Measurements from ENCODE around the gene MMP17. TPM values are rescaled to one million over a fixed set of nuclear protein-coding genes. Genes with fewer than 3 reads are reported as not detected.
A peak's percentile ranks its signal among the peaks of the same experiment; 100 is the strongest.

Gene MMP17
- total and polyA plus RNA-seq, 9 donors, result 0.78 to 15.6 (median 13.3) TPM

DNA sequence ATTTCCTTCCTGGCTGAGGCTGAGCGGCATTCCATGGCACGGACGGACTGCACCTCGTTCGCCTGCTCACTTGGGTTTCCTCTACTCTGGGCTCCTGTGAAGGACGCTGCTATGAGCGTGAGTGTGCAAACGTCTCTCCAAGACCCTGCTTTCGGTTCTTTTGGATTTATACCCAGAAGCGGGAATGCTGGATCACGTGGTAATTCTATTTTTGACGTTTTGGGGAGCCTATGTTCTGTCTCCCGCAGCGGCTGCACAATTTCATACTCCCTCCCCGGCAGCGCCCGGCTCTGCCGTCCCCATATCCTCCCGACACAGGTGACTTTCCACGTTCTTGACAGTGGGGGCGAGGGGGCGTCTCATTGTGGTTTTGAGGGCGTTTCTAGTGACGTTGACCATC, 20.6 kb downstream of the MMP17 start:
- Histone ChIP-seq H3K27me3 (no peaks in the 10 kb centered on the region), H3K4me3 (no peak overlapping the region), H3K36me3 (no peaks in the 10 kb centered on the region), H3K27ac (no peak overlapping the region), H3K4me1 (ENCODE audit: insufficient read depth) (no peaks in the 10 kb centered on the region), H3K9me3 (no peaks in the 10 kb centered on the region)
- no peak for DNase-seq
- 84 to 88% (median 86%) methylated on average over 24 of the region's 24 CpGs for WGBS, 3 donors
- intact Hi-C loops (cut with DNase I), result no loop called here
- TF ChIP-seq EP300 (IDR thresholded peaks at IDR 0.05), result no peak
- TF ChIP-seq POLR2A (IDR thresholded peaks at IDR 0.05), result no peak
- TF ChIP-seq, protein P1, sequence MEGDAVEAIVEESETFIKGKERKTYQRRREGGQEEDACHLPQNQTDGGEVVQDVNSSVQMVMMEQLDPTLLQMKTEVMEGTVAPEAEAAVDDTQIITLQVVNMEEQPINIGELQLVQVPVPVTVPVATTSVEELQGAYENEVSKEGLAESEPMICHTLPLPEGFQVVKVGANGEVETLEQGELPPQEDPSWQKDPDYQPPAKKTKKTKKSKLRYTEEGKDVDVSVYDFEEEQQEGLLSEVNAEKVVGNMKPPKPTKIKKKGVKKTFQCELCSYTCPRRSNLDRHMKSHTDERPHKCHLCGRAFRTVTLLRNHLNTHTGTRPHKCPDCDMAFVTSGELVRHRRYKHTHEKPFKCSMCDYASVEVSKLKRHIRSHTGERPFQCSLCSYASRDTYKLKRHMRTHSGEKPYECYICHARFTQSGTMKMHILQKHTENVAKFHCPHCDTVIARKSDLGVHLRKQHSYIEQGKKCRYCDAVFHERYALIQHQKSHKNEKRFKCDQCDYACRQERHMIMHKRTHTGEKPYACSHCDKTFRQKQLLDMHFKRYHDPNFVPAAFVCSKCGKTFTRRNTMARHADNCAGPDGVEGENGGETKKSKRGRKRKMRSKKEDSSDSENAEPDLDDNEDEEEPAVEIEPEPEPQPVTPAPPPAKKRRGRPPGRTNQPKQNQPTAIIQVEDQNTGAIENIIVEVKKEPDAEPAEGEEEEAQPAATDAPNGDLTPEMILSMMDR (IDR thresholded peaks at IDR 0.05), result no peak

DNA sequence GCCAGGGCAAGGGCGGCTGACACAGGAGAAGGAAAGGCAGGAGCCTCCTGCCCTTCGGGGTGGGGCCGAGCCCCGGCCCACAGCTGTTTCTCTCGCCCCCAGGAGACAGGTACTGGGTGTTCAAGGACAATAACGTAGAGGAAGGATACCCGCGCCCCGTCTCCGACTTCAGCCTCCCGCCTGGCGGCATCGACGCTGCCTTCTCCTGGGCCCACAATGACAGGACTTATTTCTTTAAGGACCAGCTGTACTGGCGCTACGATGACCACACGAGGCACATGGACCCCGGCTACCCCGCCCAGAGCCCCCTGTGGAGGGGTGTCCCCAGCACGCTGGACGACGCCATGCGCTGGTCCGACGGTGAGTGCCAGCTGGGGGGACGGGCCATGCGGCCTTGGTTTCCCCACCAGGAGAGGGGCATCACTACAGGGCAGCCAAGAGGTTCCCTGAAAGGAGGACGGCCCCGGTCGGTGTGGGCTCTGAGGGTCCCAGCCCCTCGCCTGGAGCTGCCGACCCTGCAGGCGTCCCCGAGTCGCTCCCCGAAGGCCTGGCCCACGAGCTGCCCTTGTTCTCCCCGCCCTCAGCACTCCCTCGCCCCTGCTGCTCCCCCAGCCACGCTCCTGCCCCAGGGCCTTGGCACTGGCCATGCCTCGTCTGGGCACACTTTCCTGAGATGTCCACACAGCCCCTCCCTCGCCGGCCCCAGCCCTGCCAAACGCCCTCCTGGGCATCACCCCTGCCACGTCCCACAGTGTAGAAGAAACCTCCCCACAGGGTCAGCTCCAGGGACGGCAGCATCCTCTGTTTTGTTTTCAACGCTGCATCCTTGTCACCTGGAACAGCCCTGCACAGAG, 21.7 kb downstream of the MMP17 start:
- Histone ChIP-seq H3K27ac (no peak overlapping the region), H3K4me3 (no peak overlapping the region), H3K27me3 (no peaks in the 10 kb centered on the region), H3K9me3 (no peaks in the 10 kb centered on the region), H3K4me1 (ENCODE audit: insufficient read depth) (no peaks in the 10 kb centered on the region), H3K36me3 (no peaks in the 10 kb centered on the region)
- DNase-seq, result no peak
- intact Hi-C loops (cut with DNase I), result no loop called here
- 89 to 93% (median 91%) methylated on average over 47 of the region's 47 CpGs for WGBS, 3 donors
- TF ChIP-seq, protein P1 (IDR thresholded peaks at IDR 0.05), result no peak
- TF ChIP-seq POLR2A (IDR thresholded peaks at IDR 0.05), result no peak
- no peak for TF ChIP-seq EP300 (IDR thresholded peaks at IDR 0.05)

DNA sequence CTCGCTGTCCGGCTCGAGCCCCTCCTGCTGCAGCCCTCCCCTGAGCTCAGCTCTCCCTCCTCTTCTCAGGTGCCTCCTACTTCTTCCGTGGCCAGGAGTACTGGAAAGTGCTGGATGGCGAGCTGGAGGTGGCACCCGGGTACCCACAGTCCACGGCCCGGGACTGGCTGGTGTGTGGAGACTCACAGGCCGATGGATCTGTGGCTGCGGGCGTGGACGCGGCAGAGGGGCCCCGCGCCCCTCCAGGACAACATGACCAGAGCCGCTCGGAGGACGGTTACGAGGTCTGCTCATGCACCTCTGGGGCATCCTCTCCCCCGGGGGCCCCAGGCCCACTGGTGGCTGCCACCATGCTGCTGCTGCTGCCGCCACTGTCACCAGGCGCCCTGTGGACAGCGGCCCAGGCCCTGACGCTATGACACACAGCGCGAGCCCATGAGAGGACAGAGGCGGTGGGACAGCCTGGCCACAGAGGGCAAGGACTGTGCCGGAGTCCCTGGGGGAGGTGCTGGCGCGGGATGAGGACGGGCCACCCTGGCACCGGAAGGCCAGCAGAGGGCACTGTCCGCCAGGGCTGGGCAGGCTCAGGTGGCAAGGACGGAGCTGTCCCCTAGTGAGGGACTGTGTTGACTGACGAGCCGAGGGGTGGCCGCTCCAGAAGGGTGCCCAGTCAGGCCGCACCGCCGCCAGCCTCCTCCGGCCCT, 22.8 kb downstream of the MMP17 start:
- no peak overlapping the region for H3K4me3 ChIP-seq
- no peaks in the 10 kb centered on the region for H3K36me3 ChIP-seq
- H3K27me3 ChIP-seq, result no peaks in the 10 kb centered on the region
- no peaks in the 10 kb centered on the region for H3K4me1 ChIP-seq (ENCODE audit: insufficient read depth)
- no peak for DNase-seq
- WGBS, 3 donors, result 82 to 91% (median 85%) methylated on average over 36 to 41 of the region's 41 CpGs
- TF ChIP-seq, protein P1 (IDR thresholded peaks at IDR 0.05), result peak in 1 of 3 donors; percentile 20
- no peak for TF ChIP-seq EP300 (IDR thresholded peaks at IDR 0.05)
- intact Hi-C loops (cut with DNase I), result no loop called here
- H3K9me3 ChIP-seq, result no peaks in the 10 kb centered on the region
- no peak overlapping the region for H3K27ac ChIP-seq

DNA sequence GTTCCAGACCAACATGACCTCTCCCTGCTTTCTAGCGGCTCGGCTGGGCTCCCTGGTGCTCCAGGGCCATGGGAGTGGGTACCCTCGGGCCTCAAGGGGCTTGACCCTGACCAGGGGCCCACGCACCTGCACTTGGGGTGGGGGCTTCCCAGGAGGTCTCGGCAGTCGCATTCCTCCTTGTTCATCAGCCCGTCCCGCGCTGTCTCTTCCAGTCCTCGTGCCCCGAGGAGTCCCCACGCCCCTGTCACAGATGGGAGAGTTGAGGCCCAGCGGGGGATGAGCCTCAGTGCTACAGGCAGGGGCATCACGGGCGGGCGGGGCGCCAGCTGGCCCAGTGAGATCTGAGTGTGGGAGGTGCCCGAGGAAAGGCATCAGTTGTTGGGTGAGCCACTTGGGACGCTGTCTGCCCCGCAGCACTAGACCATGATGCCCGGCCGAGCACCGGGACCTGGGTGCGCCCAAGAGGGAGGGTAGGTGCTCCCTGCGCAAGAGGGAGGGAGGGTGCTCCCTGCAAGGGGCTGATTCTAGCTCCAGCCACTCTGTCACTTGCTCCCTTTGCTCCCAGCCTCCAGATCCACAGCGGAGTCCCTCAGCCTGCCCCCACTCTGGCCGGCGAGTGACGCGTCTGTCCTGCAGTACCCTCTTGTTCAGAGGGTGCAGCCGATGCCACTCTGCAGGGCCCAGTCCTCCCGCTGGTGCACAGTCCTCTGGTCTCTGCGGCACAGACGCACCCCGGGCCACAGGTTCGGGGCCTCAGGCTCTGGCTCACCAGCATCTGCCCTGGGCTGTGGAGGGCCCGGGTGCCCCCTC, 23.8 kb downstream of the MMP17 start:
- WGBS, 3 donors, result 82 to 87% (median 87%) methylated on average over 31 to 37 of the region's 37 CpGs
- no peak overlapping the region for H3K27ac ChIP-seq
- TF ChIP-seq, protein P1 (IDR thresholded peaks at IDR 0.05), result no peak
- no peak for TF ChIP-seq POLR2A (IDR thresholded peaks at IDR 0.05)
- TF ChIP-seq EP300 (IDR thresholded peaks at IDR 0.05), result no peak
- no peak overlapping the region for H3K4me3 ChIP-seq
- H3K36me3 ChIP-seq, result no peaks in the 10 kb centered on the region
- H3K27me3 ChIP-seq, result no peaks in the 10 kb centered on the region
- no peaks in the 10 kb centered on the region for H3K4me1 ChIP-seq (ENCODE audit: insufficient read depth)
- no peaks in the 10 kb centered on the region for H3K9me3 ChIP-seq
- intact Hi-C loops (cut with DNase I), result no loop called here
- no peak for DNase-seq

All from ovary (tissue), 9 donors.